ENCODE data around the gene CHST1.

Gene CHST1

DNA sequence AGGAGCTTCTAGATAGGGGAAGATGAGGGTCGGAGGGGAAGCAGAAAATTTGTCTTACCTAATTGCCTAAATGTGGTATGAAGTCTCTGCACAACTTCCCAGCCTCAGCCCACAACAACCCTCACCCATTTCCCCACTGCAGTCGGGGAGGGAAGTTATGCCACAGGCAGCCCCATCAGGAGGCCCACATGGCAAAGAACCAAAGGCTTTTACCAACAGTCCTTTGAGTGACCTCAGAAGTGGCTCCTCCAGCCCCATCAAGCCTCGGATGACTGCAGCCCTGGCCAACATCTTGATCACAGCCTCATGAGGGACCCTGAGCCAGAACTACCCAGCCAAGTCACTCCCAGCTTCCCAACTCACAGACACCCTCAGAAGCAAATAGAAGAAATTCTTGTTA is 54.8 kb downstream of the CHST1 start:
- no peaks in the 10 kb centered on the region for H3K27me3 ChIP-seq (ENCODE audit: insufficient read depth, low read depth)
- no peaks in the 10 kb centered on the region for H3K79me2 ChIP-seq (ENCODE audit: insufficient read depth, low read depth)
- H3K9ac ChIP-seq: no peak overlapping the region
- no peaks in the 10 kb centered on the region for H4K20me1 ChIP-seq (ENCODE audit: insufficient read depth)
- no peak overlapping the region for H3K27ac ChIP-seq
- no peaks in the 10 kb centered on the region for H3K4me1 ChIP-seq (ENCODE audit: low read depth, poor library complexity, severe bottlenecking)
- TF ChIP-seq, protein P1, sequence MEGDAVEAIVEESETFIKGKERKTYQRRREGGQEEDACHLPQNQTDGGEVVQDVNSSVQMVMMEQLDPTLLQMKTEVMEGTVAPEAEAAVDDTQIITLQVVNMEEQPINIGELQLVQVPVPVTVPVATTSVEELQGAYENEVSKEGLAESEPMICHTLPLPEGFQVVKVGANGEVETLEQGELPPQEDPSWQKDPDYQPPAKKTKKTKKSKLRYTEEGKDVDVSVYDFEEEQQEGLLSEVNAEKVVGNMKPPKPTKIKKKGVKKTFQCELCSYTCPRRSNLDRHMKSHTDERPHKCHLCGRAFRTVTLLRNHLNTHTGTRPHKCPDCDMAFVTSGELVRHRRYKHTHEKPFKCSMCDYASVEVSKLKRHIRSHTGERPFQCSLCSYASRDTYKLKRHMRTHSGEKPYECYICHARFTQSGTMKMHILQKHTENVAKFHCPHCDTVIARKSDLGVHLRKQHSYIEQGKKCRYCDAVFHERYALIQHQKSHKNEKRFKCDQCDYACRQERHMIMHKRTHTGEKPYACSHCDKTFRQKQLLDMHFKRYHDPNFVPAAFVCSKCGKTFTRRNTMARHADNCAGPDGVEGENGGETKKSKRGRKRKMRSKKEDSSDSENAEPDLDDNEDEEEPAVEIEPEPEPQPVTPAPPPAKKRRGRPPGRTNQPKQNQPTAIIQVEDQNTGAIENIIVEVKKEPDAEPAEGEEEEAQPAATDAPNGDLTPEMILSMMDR (conservative IDR thresholded peaks at IDR 0.05; ENCODE audit: low read depth, low read length): no peak
- no peak overlapping the region for H3K4me2 ChIP-seq
- H3K4me3 ChIP-seq (IDR thresholded peaks at IDR 0.05; ENCODE audit: insufficient read depth, low read depth, low read length): no peak overlapping the region
- H2AFZ ChIP-seq (ENCODE audit: low read depth): no peak overlapping the region
- no peaks in the 10 kb centered on the region for H3K36me3 ChIP-seq (ENCODE audit: insufficient read depth)

- no peaks in the 10 kb centered on the region for H3K4me1 ChIP-seq (ENCODE audit: low read depth, poor library complexity, severe bottlenecking)
- H2AFZ ChIP-seq (ENCODE audit: low read depth): no peak overlapping the region
- no peak overlapping the region for H3K27ac ChIP-seq
- no peak overlapping the region for H3K4me2 ChIP-seq
- H3K4me3 ChIP-seq (IDR thresholded peaks at IDR 0.05; ENCODE audit: insufficient read depth, low read depth, low read length): no peak overlapping the region
- H3K27me3 ChIP-seq (ENCODE audit: insufficient read depth, low read depth): no peaks in the 10 kb centered on the region
- H3K79me2 ChIP-seq (ENCODE audit: insufficient read depth, low read depth): no peaks in the 10 kb centered on the region
- H3K36me3 ChIP-seq (ENCODE audit: insufficient read depth): no peaks in the 10 kb centered on the region
- TF ChIP-seq, protein P1 (conservative IDR thresholded peaks at IDR 0.05; ENCODE audit: low read depth, low read length): no peak
- H4K20me1 ChIP-seq (ENCODE audit: insufficient read depth): no peaks in the 10 kb centered on the region
- H3K9ac ChIP-seq: no peak overlapping the region
Observed at GRCh38 chr11:45609902-45610301, 55.5 kb downstream of the CHST1 start.

DNA sequence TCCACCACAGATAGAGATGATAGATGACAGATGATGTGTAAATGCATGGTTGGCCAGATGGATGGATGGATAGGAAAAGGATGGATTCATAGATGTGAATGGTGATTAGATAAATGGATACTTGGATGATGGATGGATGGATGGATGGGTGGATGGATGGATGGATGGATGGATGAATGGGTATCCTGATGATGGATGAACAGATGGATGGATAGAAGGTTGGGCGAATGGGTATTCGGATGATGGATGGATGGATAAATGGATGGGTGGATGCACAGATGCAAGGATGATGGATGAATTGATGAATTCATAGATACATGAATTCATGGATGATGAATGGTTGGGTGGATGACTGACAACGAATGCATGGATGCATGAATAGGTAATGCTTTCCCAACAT is 56.1 kb downstream of the CHST1 start:
- H3K36me3 ChIP-seq (ENCODE audit: insufficient read depth): no peaks in the 10 kb centered on the region

DNA sequence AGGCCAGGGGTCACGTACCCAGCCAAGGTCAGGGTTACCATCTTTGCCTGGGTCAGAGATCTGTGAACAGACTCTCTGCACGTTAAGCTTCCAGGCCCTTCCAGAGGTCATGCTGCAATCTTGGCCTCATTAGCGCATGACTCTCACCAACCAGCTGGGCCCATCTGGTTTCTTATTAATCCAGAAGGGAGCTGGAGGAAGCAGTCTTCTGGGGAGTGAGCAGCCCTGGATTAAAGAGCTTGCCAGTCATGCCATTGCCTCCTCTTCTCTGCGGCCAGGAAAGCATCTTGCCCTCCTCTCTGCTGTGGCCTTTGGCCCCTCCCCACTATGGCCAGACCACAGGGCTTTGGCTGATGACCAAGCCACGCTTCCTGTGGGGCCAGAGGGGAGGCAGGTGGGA is 57.4 kb downstream of the CHST1 start:
- no peaks in the 10 kb centered on the region for H3K36me3 ChIP-seq (ENCODE audit: insufficient read depth)
- H3K4me2 ChIP-seq: no peak overlapping the region
- TF ChIP-seq, protein P1 (conservative IDR thresholded peaks at IDR 0.05; ENCODE audit: low read depth, low read length): no peak
- H3K79me2 ChIP-seq (ENCODE audit: insufficient read depth, low read depth): no peaks in the 10 kb centered on the region
- H3K27me3 ChIP-seq (ENCODE audit: insufficient read depth, low read depth): no peaks in the 10 kb centered on the region
- no peaks in the 10 kb centered on the region for H4K20me1 ChIP-seq (ENCODE audit: insufficient read depth)
- H3K4me3 ChIP-seq (IDR thresholded peaks at IDR 0.05; ENCODE audit: insufficient read depth, low read depth, low read length): no peak overlapping the region
- H3K9ac ChIP-seq: no peak overlapping the region
- no peaks in the 10 kb centered on the region for H3K4me1 ChIP-seq (ENCODE audit: low read depth, poor library complexity, severe bottlenecking)
- no peak overlapping the region for H2AFZ ChIP-seq (ENCODE audit: low read depth)
- no peak overlapping the region for H3K27ac ChIP-seq

More for the DNA sequence above, 56.1 kb downstream of the CHST1 start:
- TF ChIP-seq, protein P1 (conservative IDR thresholded peaks at IDR 0.05; ENCODE audit: low read depth, low read length): no peak
- H3K27me3 ChIP-seq (ENCODE audit: insufficient read depth, low read depth): no peaks in the 10 kb centered on the region
- H3K9ac ChIP-seq: no peak overlapping the region
- H3K4me1 ChIP-seq (ENCODE audit: low read depth, poor library complexity, severe bottlenecking): no peaks in the 10 kb centered on the region
- no peak overlapping the region for H3K27ac ChIP-seq
- no peak overlapping the region for H3K4me2 ChIP-seq
- H3K4me3 ChIP-seq (IDR thresholded peaks at IDR 0.05; ENCODE audit: insufficient read depth, low read depth, low read length): no peak overlapping the region
- H4K20me1 ChIP-seq (ENCODE audit: insufficient read depth): no peaks in the 10 kb centered on the region
- no peaks in the 10 kb centered on the region for H3K79me2 ChIP-seq (ENCODE audit: insufficient read depth, low read depth)
- H2AFZ ChIP-seq (ENCODE audit: low read depth): no peak overlapping the region

Data from KMS-11 (cell line).